ENCODE data around the gene ABHD2. TPM values are rescaled to one million over a fixed set of nuclear protein-coding genes. Genes with fewer than 3 reads are reported as not detected.
"Not testable (repeated sequence)": the region's sequence is repeated elsewhere in the genome, so short reads cannot be mapped to it uniquely, and the experiment has no call there.

ABHD2 gene
- total RNA-seq, 1 experiment from 2014 or later = 18.3 TPM

DNA sequence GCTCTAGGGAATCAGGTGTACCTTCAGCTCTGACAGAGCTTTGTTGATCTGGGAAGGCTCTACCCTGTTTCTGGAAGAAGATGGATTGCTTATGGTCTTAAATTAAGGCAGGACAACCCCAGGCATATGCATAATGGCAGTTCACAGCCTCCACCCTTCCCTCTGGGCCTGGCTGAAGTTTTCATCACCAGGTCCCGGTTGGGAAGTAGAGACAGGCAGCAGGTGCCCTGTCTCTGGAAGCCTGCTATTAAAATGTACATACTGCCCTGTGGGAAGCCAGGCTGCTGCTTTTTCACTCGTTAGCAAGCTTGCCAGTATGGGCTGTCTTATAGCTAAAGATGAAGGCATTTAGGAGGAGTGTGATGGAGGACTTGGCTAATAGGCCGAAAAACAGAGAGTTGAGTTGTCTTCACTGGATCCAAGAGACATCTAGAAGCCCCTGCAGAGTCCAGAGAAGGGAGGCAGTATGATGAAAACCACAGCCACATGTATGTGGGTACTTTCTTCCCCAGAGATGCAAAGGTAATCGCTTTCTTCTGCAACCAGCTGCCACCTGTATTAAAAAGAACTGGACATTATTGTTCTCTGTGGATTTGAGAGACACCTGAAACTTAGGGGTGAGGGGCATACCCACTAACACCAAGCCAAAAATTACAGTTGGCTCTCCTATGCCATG lies 34.4 kb downstream of the ABHD2 start:
- DNase-seq = no peak
- H3K9me3 ChIP-seq = no peaks in the 10 kb centered on the region
- no peak overlapping the region for H3K4me3 ChIP-seq
- H3K27me3 ChIP-seq = no peaks in the 10 kb centered on the region
- H3K36me3 ChIP-seq = peaks cover 23% of the 10 kb centered on the region

DNA sequence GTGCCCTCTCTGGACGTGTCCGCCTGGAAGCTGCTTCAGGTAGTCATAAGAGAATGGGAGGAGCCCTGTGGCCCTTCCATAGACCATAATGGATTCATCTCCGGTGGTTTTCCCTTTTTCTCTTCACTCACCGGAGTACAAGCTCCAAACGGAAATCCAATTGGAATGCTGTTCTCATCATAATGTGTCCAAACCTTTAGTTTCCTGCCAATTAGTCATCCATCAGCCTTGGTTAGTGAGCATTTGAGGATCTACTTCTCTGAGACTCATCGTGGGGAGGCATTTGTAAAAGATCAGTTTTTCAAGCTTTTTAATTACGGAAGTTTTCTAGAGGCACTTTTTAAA lies 34.9 kb downstream of the ABHD2 start:
- peaks cover 21% of the 10 kb centered on the region for H3K36me3 ChIP-seq
- no peak for DNase-seq
- H3K4me3 ChIP-seq = no peak overlapping the region
- H3K27me3 ChIP-seq = no peaks in the 10 kb centered on the region
- no peaks in the 10 kb centered on the region for H3K9me3 ChIP-seq

DNA sequence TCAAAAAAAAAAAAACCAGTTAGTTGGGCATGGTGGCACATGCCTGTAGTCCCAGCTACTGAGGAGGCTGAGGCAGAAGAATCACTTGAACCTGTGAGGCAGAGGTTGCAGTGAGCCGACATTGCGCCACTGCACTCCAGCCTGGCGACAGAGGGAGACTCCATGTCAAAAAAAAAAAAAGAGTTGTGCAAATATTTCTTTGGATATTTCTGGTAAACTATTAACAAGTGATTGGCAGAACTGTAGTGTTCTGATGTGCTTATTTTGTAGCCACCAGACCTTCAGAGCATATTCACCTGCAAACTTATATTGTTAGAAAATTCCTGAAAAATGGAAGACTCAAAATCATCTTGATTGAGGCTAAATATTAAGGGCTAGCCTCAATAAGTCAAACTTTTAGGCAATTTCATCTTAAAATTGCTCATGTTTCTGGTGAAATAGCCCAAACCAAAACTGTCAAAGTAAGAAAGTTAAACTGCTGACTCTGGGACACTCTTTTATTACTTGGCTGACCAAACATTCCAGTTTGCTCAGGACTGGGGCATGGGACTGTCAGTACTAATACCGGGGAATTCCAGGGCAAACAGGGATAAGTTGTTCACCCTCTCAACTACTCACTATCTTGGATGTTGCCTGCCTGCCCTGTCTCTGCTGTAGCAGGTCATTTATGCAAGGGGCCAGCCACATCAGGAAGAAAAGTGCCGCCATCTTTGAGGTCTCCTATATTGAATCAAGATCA lies 37.0 kb downstream of the ABHD2 start:
- DNase-seq = no peak
- no peaks in the 10 kb centered on the region for H3K9me3 ChIP-seq
- no peaks in the 10 kb centered on the region for H3K27me3 ChIP-seq
- H3K36me3 ChIP-seq = peaks cover 20% of the 10 kb centered on the region
- H3K4me3 ChIP-seq = no peak overlapping the region

DNA sequence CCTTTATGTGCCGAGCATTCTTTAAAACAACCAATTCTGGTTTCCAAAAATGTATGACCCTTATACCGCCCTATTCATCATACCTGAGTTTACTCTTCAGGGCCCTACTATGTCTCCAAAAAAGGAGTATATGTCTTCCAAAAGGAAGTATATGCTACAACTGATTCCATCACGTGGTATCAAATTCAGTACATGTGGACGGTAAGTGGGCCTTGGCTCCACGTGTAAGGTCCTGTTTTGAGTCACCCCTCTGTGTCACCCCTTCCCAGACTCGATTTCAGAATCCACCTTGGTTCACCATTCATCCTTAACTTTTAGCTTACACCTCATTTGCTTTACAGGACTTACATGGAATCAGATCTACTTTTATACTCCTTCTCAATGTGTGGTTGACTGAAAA lies 37.8 kb downstream of the ABHD2 start:
- Histone ChIP-seq H3K36me3 (peaks cover 20% of the 10 kb centered on the region), H3K4me3 (no peak overlapping the region), H3K9me3 (no peaks in the 10 kb centered on the region), H3K27me3 (no peaks in the 10 kb centered on the region)
- no peak for DNase-seq

DNA sequence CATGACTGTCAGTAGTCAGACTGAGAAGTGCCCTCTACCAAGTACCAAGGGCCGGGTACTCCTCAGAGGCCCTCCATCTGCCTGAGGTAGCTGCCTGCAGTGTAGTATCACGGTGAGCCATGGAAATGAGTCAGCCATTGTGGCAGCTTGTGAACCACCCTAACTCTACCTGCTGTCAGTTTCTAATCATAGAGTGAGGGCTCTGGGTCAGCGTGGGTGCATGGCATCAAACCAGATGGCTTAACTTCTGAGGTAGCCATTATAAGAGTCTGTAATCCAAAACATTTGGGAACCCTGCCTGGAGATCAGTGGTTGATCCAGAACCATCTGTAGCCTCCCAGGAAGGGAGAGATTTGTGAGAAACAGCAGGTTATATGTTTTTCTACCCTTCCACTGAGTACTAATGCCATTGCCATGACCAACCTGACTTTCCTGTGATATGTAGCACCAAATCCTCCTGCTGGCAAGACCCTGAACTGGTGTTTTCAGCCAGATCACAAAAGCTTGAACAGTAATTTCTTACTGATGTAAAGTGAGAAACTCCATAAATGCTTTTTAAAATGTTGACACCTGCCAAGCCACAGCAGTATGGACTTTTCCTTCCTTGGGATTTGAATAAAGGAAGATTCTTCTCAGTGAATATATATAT lies 38.9 kb downstream of the ABHD2 start:
- DNase-seq = peak; percentile 68
- Histone ChIP-seq H3K36me3 (peaks cover 19% of the 10 kb centered on the region), H3K9me3 (no peaks in the 10 kb centered on the region), H3K27me3 (no peaks in the 10 kb centered on the region), H3K4me3 (no peak overlapping the region)

DNA sequence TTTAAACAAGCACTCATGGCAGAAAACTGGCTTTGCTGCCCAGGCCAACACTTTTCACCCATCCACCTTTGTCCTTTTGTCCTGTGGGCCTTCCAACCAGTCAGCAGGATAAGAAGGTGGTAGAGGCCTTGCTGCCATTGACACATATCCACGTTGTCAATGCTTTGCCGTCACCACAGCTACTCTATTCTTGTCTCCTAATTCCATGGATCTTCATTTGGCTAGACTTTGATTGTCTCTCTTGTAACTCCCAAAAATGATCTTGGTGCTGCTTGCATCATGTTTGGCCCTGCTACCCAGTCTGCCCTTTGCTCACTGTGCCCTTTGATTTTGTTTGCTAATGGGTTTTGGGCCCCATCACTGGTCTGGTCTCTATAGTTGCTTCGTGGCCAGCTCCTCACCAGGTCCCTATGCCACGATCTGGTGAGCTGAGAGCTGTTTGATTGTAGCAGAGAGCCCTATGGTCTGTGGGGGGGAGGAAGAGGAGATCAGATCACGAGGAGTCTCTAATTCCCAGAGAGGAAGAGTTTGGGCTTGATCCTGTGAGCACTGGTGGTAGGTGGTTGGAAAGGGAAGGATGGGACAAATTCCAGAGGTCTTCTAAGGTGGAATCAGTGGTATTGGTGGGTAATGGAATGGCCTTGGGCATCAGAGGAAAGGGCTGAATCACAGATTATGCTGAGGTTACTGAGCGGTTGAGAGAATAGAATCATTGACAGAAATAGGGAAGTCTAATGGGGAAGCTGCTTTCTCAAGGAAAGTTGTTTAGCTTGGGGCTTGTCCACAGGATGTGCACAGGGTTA lies 40.3 kb downstream of the ABHD2 start:
- Histone ChIP-seq H3K36me3 (peaks cover 10% of the 10 kb centered on the region), H3K9me3 (no peaks in the 10 kb centered on the region), H3K4me3 (no peak overlapping the region), H3K27me3 (no peaks in the 10 kb centered on the region)
- no peak for DNase-seq

DNA sequence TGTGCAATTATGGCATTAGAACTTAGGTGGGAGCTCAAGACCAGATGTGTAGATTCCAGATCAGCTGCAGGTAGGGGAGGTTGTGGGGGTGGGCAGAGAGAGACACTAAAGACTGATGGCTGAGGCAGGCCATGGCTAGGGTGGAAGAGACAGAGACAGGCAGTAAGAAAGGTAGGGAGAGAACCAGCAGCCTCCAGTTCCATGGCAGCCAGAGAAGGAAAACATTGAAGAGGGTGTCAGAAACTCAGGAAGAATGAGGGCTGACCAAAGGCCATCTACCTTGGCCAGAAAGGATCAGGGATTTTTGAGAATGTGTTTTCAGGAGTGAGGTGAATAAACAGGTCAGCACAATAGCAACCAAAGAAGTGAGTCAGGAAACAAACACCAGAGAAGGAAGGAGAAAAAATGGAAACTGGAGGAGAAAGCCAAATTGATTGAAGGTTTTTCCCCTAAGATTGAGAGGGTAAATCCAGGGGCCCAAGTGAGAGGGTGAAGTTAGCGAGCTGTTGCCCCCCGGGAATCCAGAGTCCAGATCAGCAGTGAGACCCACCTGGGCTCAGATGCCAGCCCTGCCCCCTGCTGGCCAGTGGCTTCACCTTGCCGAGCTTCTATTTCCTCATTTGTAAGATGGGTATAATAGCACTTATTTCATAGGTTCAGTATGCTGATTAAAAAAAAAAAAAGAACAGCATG lies 41.0 kb downstream of the ABHD2 start:
- Histone ChIP-seq H3K36me3 (peaks cover 8% of the 10 kb centered on the region), H3K27me3 (no peaks in the 10 kb centered on the region), H3K4me3 (no peak overlapping the region), H3K9me3 (no peaks in the 10 kb centered on the region)
- DNase-seq = peak; percentile 30

DNA sequence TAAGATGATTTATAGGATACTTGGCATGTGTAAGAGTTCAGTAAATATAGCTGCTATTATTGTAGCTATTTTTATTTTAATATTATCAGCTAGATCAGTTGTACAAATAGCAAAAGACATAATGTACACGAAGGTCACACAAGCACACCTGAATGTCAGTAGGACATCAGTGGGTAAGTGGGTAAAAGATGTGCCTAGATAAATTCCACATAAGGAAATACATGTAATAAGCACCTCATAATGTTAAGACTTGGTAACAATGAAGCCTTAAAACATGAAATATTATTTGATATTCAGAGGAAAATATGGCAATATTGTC lies 41.5 kb downstream of the ABHD2 start:
- no peaks in the 10 kb centered on the region for H3K27me3 ChIP-seq
- H3K9me3 ChIP-seq = no peaks in the 10 kb centered on the region
- no peak overlapping the region for H3K4me3 ChIP-seq
- H3K36me3 ChIP-seq = peaks cover 5% of the 10 kb centered on the region; the same call in 1 of the 2 replicates
- DNase-seq = no peak

DNA sequence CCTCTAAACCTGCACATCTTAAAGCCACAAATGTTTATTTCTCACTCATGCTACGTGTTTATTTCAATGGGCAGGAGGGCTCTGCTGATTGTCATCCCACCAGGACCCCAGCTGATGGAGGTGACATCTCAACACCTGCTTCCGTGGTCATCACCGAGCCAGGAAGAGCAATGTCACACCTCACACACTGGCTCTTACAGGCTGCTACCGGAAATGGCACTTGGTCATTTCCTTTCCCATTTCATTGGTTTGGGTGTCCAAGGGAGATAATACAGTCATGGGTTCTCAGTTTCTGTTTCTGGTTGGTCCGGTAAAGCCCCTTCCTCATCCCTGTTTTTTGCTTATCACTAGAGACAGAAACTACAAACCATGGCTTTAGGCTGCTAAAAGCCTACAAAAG lies 41.9 kb downstream of the ABHD2 start:
- no peak for DNase-seq
- no peak overlapping the region for H3K4me3 ChIP-seq
- no peaks in the 10 kb centered on the region for H3K27me3 ChIP-seq
- H3K9me3 ChIP-seq = no peaks in the 10 kb centered on the region
- peaks cover 5% of the 10 kb centered on the region; the same call in 1 of the 2 replicates for H3K36me3 ChIP-seq

DNA sequence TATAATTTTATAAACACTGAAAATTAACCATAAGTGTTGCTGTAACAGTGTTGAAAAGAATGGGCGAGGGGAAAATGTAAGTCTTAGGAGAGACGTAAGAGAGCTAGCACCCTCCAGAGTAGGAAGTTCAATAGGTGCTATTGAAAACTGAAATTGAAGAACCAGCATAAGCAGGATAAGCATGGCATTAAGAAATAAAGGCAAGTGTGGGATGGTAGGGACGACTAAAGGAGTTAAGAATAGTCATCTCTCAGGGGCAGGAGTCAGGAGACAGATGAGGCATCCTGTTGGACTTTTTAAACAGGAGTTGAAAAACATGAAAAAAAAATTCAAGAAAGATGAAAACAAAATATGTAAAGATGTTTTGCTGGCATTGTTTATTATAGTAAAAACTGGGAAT lies 43.5 kb downstream of the ABHD2 start:
- Histone ChIP-seq H3K4me3 (no peak overlapping the region), H3K9me3 (no peaks in the 10 kb centered on the region), H3K36me3 (peaks cover 2% of the 10 kb centered on the region; the same call in 1 of the 2 replicates), H3K27me3 (no peaks in the 10 kb centered on the region)
- no peak for DNase-seq

DNA sequence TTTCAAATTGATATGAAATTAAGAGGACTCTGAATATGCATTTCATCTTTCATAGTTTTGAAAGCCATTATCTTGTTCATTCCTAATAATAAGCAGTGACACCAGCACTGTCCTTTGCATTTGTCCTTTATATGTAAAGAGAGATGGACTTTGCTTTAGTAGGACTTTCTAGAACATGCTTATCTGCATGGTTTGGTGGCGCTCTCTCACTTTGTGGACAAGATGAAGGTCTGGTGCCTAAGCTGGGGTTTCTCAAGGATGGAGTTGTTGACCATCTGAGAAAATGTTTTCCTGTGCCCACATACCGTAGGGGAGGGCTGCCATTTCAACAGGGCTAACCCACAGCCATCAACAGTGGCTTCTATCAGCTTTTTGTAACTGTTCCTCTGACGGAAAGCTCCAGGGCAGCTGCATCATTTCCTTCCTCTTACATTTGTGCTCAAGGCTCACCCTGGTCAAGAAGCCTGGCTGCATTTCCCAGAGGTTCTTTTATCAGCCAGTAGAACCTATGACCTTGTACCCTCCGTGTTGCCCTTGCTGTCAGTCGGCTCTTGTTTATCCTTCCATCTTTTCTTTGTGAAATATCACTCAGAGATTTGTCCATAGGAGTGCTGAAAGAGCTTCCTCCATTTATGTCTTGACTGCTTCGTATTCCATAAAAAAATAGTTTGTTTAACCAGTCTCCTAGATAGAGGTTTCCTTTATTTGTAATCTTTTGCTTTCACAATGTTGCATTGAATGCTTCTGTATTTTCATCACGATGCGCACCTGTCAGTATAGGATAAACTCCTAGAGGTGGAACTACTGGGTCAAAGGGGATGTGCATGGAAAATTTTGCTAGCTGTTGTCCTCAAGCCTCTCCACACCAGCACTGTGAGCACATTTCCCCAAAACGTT lies 44.6 kb downstream of the ABHD2 start:
- no peak for DNase-seq
- Histone ChIP-seq H3K36me3 (peaks cover 2% of the 10 kb centered on the region; the same call in 1 of the 2 replicates), H3K9me3 (no peaks in the 10 kb centered on the region), H3K27me3 (no peaks in the 10 kb centered on the region), H3K4me3 (no peak overlapping the region)

DNA sequence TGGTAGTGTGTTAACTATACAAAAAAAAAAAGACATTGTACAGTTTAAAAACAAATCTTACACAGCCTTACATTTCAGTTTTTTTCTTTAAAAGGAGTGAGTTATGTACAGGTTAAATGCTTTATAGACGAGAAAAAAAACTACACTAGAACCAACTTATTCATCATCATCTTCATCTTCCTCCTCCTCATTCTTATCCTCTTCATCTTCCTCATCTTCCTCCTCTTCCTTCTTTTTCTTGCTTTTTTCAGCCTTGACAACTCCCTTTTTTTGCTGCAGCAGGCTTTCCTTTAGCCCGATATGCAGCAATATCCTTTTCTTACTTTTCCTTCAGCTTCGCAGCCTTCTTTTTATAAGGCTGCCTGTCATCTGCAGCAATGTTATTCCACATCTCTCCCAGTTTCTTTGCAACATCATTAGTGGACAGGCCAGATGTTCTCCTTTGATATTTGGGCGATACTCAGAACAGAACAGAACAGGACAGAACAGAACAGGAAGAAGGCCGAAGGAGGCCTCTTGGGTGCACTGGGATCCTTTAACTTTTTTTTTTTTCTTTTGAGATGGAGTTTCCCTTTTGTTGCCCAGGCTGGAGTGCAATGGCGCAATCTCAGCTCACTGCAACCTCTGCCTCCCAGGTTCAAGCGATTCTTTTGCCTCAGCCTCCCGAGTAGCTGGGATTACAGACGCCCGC lies 47.3 kb downstream of the ABHD2 start:
- DNase-seq, H3K36me3 ChIP-seq, H3K9me3 ChIP-seq, H3K27me3 ChIP-seq, H3K4me3 ChIP-seq: not testable (repeated sequence)

DNA sequence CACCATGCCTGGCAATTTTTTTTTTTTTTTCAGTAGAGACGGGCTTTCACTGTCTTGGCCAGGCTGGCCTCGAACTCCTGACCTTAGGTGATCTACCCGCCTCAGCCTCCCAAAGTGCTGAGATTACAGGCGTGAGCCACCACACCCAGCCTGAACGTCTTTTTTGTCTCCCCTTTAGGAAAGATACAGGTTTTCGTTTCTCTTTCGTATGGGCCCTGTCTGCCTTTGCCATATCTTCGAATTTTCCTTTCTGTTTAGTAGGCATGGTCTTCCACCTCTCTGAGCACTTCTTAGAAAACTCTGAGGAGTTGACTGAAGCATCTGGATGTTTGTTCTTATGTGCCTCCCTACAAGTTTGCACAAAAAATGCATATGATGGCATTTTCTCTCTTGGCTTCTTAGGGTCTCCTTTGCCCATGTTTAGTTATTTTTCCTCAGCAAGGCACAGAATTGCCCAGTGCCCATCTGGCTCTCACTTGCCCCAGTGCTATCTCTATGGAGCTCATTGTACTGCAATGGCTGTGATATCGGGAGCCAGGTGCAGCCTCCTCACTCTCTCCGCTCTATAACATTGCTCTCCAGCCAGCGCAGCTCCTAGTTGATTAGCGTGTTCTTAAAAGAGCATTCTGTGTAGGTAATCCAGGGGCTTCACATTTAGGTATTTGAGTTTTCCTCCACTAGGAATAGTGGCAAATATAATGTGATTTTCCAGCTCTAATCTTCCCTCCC lies 48.0 kb downstream of the ABHD2 start:
- DNase-seq = no peak
- Histone ChIP-seq H3K4me3 (no peak overlapping the region), H3K9me3 (no peaks in the 10 kb centered on the region)

DNA sequence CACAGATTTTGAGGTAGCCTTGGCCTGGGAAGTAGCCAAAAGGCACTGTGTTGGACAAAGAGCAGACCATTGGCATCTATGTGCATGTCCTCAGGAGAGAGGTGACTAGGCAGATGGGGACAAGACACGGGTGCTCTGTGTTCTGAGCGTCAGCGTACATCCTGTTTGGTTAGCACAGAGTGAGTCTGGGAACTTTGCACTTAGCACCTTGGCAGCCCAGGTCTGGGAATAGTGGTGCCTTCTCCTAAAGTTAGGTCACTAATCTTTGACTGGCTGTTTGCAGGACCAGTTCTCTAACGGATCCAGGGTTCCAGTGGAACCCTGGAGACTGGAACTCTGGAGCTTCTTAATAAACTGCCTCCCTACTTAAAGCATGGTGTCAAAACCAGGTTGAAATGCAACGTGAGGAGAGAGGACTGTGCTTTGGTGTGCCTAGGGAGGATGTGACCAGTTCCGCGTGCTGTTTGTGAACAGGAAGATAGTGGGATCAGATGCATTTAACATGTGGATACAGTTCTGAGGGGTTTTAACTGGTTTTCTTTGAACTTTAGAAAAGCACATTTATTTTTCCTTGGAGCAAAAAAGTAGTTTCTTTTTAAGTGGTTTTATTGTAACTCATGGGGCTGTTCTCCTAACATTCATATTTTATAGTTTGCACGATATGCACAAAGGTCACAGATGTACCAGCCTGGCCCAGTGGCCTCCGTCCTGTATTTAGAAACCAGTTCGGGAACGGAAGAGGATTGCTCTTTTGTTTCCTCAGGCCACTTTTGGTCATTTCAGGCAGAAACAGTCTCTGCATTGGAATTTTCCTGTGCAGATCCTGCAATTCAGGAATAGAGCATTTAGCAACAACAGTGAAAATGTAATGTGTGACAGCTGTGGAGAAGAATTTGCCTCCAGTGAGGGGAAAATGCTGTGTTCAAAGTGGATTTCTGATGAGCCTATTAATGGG lies 48.8 kb downstream of the ABHD2 start:
- H3K4me3 ChIP-seq = no peak overlapping the region
- H3K36me3 ChIP-seq = peaks cover 2% of the 10 kb centered on the region; the same call in 1 of the 2 replicates
- H3K27me3 ChIP-seq = no peaks in the 10 kb centered on the region
- no peak for DNase-seq
- H3K9me3 ChIP-seq = no peaks in the 10 kb centered on the region

More for the DNA sequence above, 48.0 kb downstream of the ABHD2 start:
- Histone ChIP-seq H3K27me3 (no peaks in the 10 kb centered on the region), H3K36me3 (peaks cover 2% of the 10 kb centered on the region; the same call in 1 of the 2 replicates)
